NT2/D1 (cell line): Measurements from ENCODE around the gene ATXN7L2.
"Not testable (repeated sequence)": the region's sequence is repeated elsewhere in the genome, so short reads cannot be mapped to it uniquely, and the experiment has no call there.

Experiments
- DNase-seq: peaks from one replicate; pipeline ENCODE4 v3.0.0-alpha.2; 2011; ENCODE audit warnings: low read depth, low spot score
- H3K27me3 ChIP-seq: 2 replicates; pipeline ENCODE4 v1.6.0; 2011; ENCODE audit warnings: mild to moderate bottlenecking; ENCODE audit not compliant: insufficient read length, insufficient read depth
- H3K36me3 ChIP-seq: 2 replicates; pipeline ENCODE4 v1.6.1; 2011; ENCODE audit warnings: mild to moderate bottlenecking, low read length, mixed read lengths; ENCODE audit not compliant: insufficient read depth, insufficient read length
- H3K4me1 ChIP-seq: 2 replicates; pipeline ENCODE4 v1.5.1; 2011; ENCODE audit not compliant: insufficient read depth, insufficient read length
- H3K4me3 ChIP-seq: 2 replicates; pipeline ENCODE4 v1.5.1; 2011; ENCODE audit warnings: low read depth; ENCODE audit not compliant: insufficient read length
- H3K9ac ChIP-seq: 2 replicates; pipeline ENCODE4 v1.6.0; 2011; ENCODE audit warnings: low read depth; ENCODE audit not compliant: insufficient read length
- H3K9me3 ChIP-seq: 2 replicates; pipeline ENCODE4 v1.5.1; 2011; ENCODE audit warnings: mild to moderate bottlenecking, low read length; ENCODE audit not compliant: insufficient read depth
- SUZ12 ChIP-seq: IDR thresholded peaks from 2 replicates; pipeline ENCODE4 v1.6.1; 2011; ENCODE audit not compliant: insufficient read length, insufficient read depth; ENCODE audit errors: extremely low read depth
- YY1 ChIP-seq: IDR thresholded peaks from 2 replicates; pipeline ENCODE4 v1.6.1; 2011; ENCODE audit not compliant: insufficient read length, insufficient read depth
- ZNF274 ChIP-seq: IDR thresholded peaks from 2 replicates; pipeline ENCODE4 v1.6.1; 2011; ENCODE audit warnings: mild to moderate bottlenecking, low read depth, low read length

Gene ATXN7L2

GRCh38 chr1:109483672-109484518 lies at the start of gene ATXN7L2:
ATXN7L2 (plus strand) TSS chr1:109483905; CDS start chr1:109483954, 49 bp downstream.
- Histone ChIP-seq H3K9me3 (no peaks in the 10 kb centered on the region), H3K4me1 (peaks cover 13% of the 10 kb centered on the region), H3K9ac (peak within 1 kb of the TSS; percentile 93), H3K27me3 (peaks cover 9% of the 10 kb centered on the region), H3K36me3 (peaks cover 32% of the 10 kb centered on the region), H3K4me3 (peak within 1 kb of the TSS; percentile 83)
- TF ChIP-seq ZNF274 (no peak), YY1 (peak; percentile 71), SUZ12 (no peak)
- peak; percentile 77 for DNase-seq

- no peak overlapping the region for H3K4me3 ChIP-seq
- H3K9ac ChIP-seq = no peak overlapping the region
- TF ChIP-seq ZNF274 (no peak), YY1 (no peak), SUZ12 (no peak)
- no peak for DNase-seq
- peaks cover 18% of the 10 kb centered on the region; the same call in 1 of the 2 replicates for H3K9me3 ChIP-seq
- H3K36me3 ChIP-seq = no peaks in the 10 kb centered on the region
- H3K27me3 ChIP-seq = no peaks in the 10 kb centered on the region
- no peaks in the 10 kb centered on the region for H3K4me1 ChIP-seq
These were observed 49.2 kb upstream of the ATXN7L2 start for GRCh38 chr1:109434484-109434883.

- Histone ChIP-seq H3K4me3 (no peak overlapping the region), H3K9ac (no peak overlapping the region), H3K27me3 (no peaks in the 10 kb centered on the region), H3K36me3 (no peaks in the 10 kb centered on the region), H3K4me1 (no peaks in the 10 kb centered on the region), H3K9me3 (peaks cover 16% of the 10 kb centered on the region; the same call in 1 of the 2 replicates)
- no peak for TF ChIP-seq SUZ12
- TF ChIP-seq YY1 = no peak
- no peak for TF ChIP-seq ZNF274
- no peak for DNase-seq
These were observed 44.9 kb upstream of the ATXN7L2 start for GRCh38 chr1:109438798-109439297.

GRCh38 chr1:109441069-109441468 lies 42.6 kb upstream of the ATXN7L2 start:
- no peak for TF ChIP-seq ZNF274
- no peak for TF ChIP-seq YY1
- TF ChIP-seq SUZ12 = no peak
- no peak for DNase-seq
- Histone ChIP-seq H3K27me3 (no peaks in the 10 kb centered on the region), H3K9ac (no peak overlapping the region), H3K9me3 (peaks cover 6% of the 10 kb centered on the region; the same call in 1 of the 2 replicates), H3K4me1 (no peaks in the 10 kb centered on the region), H3K4me3 (no peak overlapping the region), H3K36me3 (no peaks in the 10 kb centered on the region)

DNA sequence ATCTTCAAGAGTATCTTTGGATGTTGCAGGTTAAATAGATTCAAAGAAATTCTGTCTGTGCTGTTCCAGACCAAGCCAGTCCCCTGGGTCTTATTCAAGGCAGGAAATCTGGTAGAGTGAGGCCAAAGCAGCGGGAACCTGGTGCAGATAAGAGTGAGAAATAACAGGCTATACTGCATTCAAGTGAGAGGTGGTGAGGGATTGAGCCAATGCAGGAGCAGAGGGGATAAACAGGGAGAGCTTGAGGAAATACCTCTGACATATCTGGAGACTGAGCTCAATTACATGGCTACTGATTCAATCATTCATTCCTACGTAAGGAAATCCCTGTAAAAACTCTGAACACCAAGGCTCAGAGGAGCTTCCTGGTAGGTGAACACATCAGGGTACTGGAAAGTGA lies 40.2 kb upstream of the ATXN7L2 start:
- Histone ChIP-seq H3K9me3 (peaks cover 6% of the 10 kb centered on the region; the same call in 1 of the 2 replicates), H3K4me1 (no peaks in the 10 kb centered on the region), H3K27me3 (no peaks in the 10 kb centered on the region), H3K4me3 (no peak overlapping the region), H3K9ac (no peak overlapping the region), H3K36me3 (no peaks in the 10 kb centered on the region)
- no peak for TF ChIP-seq SUZ12
- TF ChIP-seq YY1 = no peak
- TF ChIP-seq ZNF274 = no peak
- no peak for DNase-seq

- TF ChIP-seq SUZ12 (no peak), YY1 (no peak), ZNF274 (no peak)
- no peak for DNase-seq
- Histone ChIP-seq H3K4me1 (no peaks in the 10 kb centered on the region), H3K9ac (no peak overlapping the region), H3K4me3 (no peak overlapping the region), H3K27me3 (no peaks in the 10 kb centered on the region), H3K9me3 (peaks cover 6% of the 10 kb centered on the region; the same call in 1 of the 2 replicates), H3K36me3 (no peaks in the 10 kb centered on the region)
These were observed 39.4 kb upstream of the ATXN7L2 start for GRCh38 chr1:109444346-109444745.

DNA sequence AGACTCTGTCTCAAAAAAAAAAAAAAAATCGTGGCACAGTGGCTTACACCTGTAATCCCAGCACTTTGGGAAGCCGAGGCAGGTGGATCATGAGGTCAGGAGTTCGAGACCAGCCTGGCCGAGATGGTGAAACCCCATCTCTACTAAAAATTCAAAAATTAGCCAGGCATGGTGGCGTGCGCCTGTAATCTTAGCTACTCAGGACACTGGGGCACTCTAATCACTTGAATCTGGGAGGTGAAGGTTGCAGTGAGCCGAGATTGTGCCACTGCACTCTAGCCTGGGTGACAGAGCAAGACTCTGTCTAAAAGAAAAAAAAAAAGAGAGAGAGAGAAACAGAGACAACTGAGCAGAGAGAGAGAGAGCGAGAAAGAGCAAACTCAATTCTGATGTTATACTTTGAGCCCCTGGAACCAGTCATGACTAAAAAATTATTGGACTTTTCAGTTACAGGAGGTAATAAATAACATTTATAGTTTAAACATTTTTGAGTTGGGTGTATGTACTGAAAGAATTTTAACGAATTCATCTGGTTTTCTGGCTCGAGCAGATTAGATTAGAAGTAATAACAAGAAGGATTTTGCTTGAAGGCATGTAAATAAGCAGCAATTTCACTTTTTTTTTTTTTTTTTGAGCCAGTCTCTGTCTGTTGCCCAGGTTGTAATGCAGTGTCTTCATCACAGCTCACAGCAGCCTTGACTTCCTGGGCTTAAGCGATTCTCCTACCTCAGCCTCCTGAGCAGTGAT lies 37.6 kb upstream of the ATXN7L2 start:
- not testable (repeated sequence) for H3K36me3 ChIP-seq, H3K4me1 ChIP-seq, H3K4me3 ChIP-seq, H3K9me3 ChIP-seq, H3K27me3 ChIP-seq, H3K9ac ChIP-seq, DNase-seq
